Right atrium auricular region (tissue), 2 donors: ENCODE measurements around the gene RTN4RL2. TPM values are rescaled to one million over a fixed set of nuclear protein-coding genes. Genes with fewer than 3 reads are reported as not detected.

Experiments
- DNase-seq: peaks from one replicate; pipeline ENCODE4 v3.0.0-alpha.2; 2019; ENCODE audit warnings: low spot score
- H3K27ac ChIP-seq, 2 donors: fragments of 200-600 bp; sonication (generic); 1 replicate in 1 of 2; 2 replicates in 1 of 2; pipeline ENCODE4 v1.5.1; 2016 to 2019
- H3K27me3 ChIP-seq, 2 donors: fragments of 200-600 bp; sonication (generic); one replicate each; pipeline versions ENCODE4 v1.5.1 to v1.6.0; 2017 to 2019
- H3K36me3 ChIP-seq: fragments of 200-600 bp; sonication (generic); one replicate; pipeline ENCODE4 v1.5.1; 2016
- H3K4me1 ChIP-seq, 2 donors: fragments of 200-600 bp; sonication (generic); one replicate each; pipeline versions ENCODE4 v1.5.1 to v1.6.0; 2017 to 2019
- H3K4me3 ChIP-seq, 2 donors: fragments of 200-600 bp; sonication (generic); 1 replicate in 1 of 2; 2 replicates in 1 of 2; pipeline ENCODE4 v1.5.1; 2017 to 2019; ENCODE audit warnings: mild to moderate bottlenecking in 1 of 2, moderate library complexity in 1 of 2
- H3K9me3 ChIP-seq, 2 donors: fragments of 200-600 bp; sonication (generic); one replicate each; pipeline ENCODE4 v1.5.1; 2019
- total RNA-seq, 2 donors: library from RNA; depleted of rRNA; stranded (reverse); fragments of >200 nt; gene quantifications; one replicate each; pipeline ENCODE4 v1.1.0, GENCODE V29; 2016
- TF ChIP-seq, protein P1 (sequence below), 2 donors: fragments of 200-600 bp; sonication (generic); IDR thresholded peaks; one replicate each; pipeline ENCODE4 v1.5.1; 2019; ENCODE audit warnings: antibody characterized with exemption in 2 of 2

Gene RTN4RL2
- total RNA-seq, 2 donors from 2014 or later = 0.94 to 1.3 TPM

DNA sequence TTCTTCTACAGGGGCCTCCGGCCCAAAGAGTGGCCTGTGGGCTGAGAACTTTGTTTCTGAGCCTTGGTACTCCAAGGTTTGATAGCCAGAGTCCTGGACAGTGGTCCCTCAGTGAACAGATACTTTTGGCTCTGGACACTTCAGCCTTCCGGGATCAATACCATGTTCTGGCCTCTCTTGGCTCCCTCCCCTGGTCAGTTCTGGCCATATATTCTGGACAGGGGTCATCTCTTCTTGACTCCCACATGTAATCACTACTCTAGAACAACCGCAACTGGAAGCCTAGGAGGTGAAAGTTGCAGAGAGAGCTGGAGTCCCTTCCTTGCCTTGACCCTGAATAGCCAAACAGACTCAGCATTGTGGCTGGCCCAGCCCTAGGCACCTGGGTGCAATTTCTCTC is 2.3 kb downstream of the RTN4RL2 start:
- no peaks in the 10 kb centered on the region for H3K36me3 ChIP-seq
- H3K27ac ChIP-seq = no peak overlapping the region
- no peak for DNase-seq
- TF ChIP-seq, protein P1, sequence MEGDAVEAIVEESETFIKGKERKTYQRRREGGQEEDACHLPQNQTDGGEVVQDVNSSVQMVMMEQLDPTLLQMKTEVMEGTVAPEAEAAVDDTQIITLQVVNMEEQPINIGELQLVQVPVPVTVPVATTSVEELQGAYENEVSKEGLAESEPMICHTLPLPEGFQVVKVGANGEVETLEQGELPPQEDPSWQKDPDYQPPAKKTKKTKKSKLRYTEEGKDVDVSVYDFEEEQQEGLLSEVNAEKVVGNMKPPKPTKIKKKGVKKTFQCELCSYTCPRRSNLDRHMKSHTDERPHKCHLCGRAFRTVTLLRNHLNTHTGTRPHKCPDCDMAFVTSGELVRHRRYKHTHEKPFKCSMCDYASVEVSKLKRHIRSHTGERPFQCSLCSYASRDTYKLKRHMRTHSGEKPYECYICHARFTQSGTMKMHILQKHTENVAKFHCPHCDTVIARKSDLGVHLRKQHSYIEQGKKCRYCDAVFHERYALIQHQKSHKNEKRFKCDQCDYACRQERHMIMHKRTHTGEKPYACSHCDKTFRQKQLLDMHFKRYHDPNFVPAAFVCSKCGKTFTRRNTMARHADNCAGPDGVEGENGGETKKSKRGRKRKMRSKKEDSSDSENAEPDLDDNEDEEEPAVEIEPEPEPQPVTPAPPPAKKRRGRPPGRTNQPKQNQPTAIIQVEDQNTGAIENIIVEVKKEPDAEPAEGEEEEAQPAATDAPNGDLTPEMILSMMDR (IDR thresholded peaks at IDR 0.05) = no peak
- peaks cover 12% of the 10 kb centered on the region in 2 donors for H3K27me3 ChIP-seq
- H3K4me3 ChIP-seq = no peak overlapping the region
- H3K4me1 ChIP-seq = peaks cover 0 to 33% of the 10 kb centered on the region in 2 donors
- no peaks in the 10 kb centered on the region for H3K9me3 ChIP-seq

DNA sequence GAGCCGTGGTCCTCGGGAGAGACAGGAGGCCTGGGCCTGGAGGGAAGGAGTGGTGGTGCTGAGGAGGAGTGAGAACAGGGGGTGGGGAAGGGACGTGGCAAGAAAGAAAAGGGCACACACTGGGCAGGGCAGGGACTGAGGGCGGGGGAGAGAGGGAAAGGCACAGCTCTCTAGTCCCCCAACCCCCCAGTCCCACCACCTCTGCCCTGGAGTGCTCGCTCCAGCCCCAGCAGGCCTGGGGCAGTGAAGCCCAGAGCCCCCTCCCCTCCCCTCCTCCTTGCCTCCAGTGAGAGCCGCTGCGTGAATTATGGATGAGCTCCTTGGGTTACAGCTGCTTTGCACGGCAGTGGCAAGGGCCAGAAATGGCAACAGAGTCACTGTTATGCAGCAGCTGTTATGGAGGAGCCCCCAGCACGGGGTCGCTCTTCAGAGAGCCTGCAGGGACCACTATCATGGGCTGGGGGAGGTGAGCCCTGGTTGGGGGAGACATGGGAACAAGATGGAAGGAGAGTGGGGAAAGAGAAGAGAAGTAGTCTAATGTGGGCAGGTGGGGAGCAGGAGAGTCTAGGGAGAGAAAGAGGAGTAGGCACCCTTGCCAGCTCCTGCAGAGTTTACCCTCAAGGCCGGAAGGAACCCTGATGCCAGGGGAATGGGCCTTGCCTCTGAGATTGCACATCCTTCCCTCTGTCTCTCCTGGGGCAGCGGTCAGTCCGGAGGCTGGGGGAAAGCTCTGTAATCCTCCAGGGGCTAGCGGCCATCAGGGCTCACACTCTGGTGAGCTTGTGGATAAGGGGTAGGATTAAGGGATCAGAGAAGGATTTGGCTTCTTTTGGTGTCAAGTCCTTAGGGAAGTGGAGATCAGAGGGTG is 3.6 kb downstream of the RTN4RL2 start:
- Histone ChIP-seq H3K27me3 (peaks cover 8 to 12% of the 10 kb centered on the region in 2 donors), H3K4me3 (no peak overlapping the region)

DNA sequence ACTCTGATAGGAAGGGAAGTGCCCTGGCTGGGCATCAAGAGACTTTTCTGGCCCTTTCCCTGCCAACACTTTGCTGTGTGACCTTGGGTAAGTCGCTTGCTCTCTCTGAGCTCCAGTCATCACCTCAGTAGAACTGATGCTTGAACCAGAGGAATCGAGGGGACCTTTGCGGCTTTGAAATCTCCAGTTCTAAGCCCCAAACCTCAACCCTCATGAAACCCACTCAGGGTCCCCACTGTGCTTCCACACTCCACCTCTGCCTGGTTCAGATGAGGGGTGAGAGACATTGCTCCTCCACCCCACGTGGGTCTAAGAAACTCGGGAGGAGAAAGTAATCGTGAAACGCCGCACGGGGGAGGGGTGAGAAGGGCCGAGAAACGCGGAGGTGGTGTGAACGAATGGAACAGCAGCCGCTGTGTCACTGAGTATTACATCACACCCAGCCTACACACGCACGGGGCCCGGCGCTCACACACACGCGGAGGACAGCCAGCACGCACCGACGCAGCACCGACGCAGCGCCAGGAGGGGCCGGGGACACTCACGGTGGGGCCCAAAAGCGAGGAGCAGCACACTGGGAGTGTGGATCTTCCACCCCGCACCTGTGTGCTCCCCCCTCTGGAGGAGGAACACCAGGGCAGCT is 4.3 kb downstream of the RTN4RL2 start:
- Histone ChIP-seq H3K36me3 (no peaks in the 10 kb centered on the region), H3K27ac (no peak overlapping the region), H3K9me3 (no peaks in the 10 kb centered on the region), H3K27me3 (peaks cover 3 to 5% of the 10 kb centered on the region in 2 donors), H3K4me1 (peaks cover 0 to 13% of the 10 kb centered on the region in 2 donors), H3K4me3 (no peak overlapping the region)
- DNase-seq = no peak
- TF ChIP-seq, protein P1 (IDR thresholded peaks at IDR 0.05) = no peak

More for the DNA sequence above, 3.6 kb downstream of the RTN4RL2 start:
- Histone ChIP-seq H3K4me1 (peaks cover 0 to 20% of the 10 kb centered on the region in 2 donors), H3K9me3 (no peaks in the 10 kb centered on the region), H3K36me3 (no peaks in the 10 kb centered on the region), H3K27ac (no peak overlapping the region)
- TF ChIP-seq, protein P1 (IDR thresholded peaks at IDR 0.05) = no peak
- no peak for DNase-seq

DNA sequence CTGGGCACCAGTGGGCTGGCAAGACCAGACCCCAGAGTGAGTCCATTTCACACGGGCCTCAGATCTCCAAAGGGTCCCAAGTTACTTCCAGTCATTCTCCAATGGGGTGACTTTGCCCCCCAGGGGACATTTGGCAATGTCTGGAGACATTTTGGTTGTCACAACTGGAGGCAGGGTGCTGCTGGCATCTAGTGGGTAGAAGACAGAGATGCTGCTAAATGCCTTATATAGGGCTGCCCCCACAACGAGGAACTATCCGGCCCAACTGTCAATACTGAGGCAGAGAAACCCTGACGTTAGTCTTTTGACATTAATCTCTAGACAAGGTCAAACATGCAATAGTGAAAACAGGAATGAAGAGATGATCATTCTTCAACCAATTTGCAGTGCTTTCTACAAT is 6.4 kb downstream of the RTN4RL2 start:
- no peaks in the 10 kb centered on the region for H3K27me3 ChIP-seq
- DNase-seq = no peak
- H3K36me3 ChIP-seq = no peaks in the 10 kb centered on the region
- TF ChIP-seq, protein P1 (IDR thresholded peaks at IDR 0.05) = no peak
- H3K4me3 ChIP-seq = no peak overlapping the region
- no peaks in the 10 kb centered on the region for H3K4me1 ChIP-seq
- no peaks in the 10 kb centered on the region for H3K9me3 ChIP-seq
- H3K27ac ChIP-seq = no peak overlapping the region

DNA sequence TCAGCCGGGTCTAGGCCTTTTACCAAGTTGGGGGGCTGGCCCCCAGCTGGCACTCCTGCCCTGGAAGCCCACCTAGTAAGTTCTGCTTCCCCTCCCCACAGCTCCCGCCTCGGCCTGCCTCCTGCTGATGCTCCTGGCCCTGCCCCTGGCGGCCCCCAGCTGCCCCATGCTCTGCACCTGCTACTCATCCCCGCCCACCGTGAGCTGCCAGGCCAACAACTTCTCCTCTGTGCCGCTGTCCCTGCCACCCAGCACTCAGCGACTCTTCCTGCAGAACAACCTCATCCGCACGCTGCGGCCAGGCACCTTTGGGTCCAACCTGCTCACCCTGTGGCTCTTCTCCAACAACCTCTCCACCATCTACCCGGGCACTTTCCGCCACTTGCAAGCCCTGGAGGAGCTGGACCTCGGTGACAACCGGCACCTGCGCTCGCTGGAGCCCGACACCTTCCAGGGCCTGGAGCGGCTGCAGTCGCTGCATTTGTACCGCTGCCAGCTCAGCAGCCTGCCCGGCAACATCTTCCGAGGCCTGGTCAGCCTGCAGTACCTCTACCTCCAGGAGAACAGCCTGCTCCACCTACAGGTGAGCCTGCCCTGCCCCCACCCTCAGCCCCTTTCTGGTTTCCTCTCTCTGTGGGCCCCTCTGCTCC is 7.3 kb downstream of the RTN4RL2 start:
- DNase-seq = no peak
- TF ChIP-seq, protein P1 (IDR thresholded peaks at IDR 0.05) = no peak
- no peaks in the 10 kb centered on the region for H3K36me3 ChIP-seq
- no peaks in the 10 kb centered on the region for H3K4me1 ChIP-seq
- H3K4me3 ChIP-seq = no peak overlapping the region
- no peaks in the 10 kb centered on the region for H3K27me3 ChIP-seq
- H3K27ac ChIP-seq = no peak overlapping the region
- H3K9me3 ChIP-seq = no peaks in the 10 kb centered on the region
